Measurements from ENCODE around the gene JAML.

DNA sequence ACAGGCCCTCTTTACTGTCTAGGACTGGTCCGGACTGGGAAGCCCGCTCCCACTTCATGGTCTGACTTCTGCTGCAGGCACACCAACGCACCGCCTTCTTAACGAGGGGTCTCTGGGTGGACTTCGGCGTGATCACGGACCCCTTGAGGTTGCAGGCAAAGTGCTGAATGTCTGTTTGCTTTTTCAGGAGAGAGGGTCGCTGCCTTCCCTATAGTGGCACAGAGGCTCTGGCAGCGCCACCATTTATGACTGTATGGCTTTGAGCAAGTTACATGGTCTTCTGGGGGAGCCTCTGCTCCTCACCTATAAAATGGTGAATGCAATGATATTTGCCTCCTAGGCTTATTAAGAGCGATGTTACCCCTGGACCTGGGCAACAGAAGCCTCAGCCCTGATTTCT is 70.8 kb downstream of the JAML start:
- TF ChIP-seq POLR2A (IDR thresholded peaks at IDR 0.05; ENCODE audit: low read length) (no peak), GATA1 (IDR thresholded peaks at IDR 0.05; ENCODE audit: low read depth, low read length) (no peak)

Measured in erythroblast (primary cell).